ENCODE measurements around the gene EXOC4.

EXOC4 gene

DNA sequence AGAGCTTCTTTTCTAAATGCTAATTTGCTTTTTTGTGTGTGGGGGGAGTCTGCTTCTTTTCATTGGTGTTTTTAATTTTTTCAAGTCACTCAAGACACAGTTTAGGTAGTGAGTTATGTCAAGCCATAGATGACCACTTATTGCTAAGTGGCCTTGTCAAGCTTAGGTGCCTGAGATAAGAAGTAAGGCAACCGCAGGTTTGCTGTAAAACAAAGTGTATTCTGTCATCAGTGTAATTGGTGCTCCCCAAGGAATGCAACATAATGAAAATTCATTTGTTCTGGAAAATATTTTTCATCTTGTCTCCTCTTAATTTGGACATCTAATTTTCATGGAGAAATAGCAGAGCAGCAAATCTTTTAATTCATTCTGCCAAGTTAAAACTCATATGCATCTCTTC, 249.6 kb downstream of the EXOC4 start:
- no peak for DNase-seq

DNA sequence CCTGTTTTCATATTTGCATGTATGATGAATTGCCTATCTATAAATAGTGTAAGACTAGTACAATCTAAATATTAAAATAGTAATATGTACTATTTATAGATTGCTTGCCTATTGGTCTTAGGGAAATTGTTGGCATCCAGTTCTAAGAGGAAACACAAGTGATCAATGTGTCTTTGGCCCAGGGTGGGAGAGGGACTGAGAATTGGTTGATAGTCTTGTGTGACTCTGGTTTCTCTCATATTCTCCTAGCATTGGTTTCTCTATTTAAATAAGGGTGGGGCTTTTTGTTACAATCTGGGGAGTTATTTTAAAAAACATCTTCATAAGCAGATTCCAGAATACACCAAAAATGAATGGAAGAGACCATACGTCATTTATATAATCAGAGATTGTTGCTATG, 250.1 kb downstream of the EXOC4 start:
- DNase-seq, result no peak

GRCh38 chr7:133504825-133505224, 251.9 kb downstream of the EXOC4 start:
- no peak for DNase-seq

DNA sequence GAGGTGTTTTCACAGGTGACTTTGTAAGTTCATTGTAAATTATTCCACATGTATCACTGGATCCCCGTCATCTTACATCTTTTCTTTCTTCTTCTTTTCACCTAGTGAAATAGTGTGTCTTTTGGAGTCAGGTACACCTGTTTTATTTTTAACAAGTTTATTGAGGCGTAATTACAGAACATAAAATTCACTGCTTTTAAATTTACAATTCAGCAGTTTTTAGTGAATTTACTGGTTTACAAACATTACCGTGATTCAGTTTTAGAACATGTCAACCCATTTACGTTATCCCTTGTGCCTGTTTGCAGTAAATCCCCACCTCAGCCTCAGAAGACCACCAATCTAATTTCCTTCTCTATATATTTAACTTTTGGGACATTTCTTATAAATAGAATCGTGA, 256.9 kb downstream of the EXOC4 start:
- DNase-seq, result no peak

DNA sequence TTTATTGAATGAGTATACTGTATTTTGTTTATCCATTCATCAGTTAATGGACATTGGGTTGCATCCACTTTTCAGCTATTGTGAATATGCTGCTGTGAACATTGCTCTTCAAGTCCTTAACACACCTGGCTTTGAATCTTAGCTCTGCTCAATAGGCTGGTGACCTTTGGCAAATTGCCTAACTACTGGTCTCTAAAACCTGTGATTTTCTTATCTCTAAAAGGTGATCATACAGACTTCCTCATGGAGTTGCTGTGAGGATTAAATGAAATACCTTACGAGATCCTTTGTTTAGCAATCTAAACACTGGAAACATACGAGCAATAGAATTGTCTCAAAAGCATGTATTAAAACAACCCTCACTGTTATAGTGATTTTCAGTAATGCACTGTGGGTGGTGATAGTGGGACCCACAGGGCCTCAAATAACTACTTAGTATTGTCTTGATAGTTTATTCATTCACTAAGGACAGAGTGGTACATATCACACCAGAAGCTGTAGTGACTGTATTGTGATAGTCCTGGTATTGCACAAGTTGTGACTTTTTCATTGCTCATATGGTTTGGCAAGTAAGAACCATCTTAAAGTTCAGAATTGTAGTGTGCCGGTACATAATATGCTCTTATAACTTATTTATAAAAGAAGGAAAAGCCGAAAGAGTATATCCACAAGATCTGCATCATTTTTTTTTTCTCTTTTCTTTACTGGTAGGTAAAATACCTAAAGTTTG, 257.6 kb downstream of the EXOC4 start:
- peak; percentile 68 for DNase-seq

- DNase-seq, result no peak
These were observed 258.4 kb downstream of the EXOC4 start for GRCh38 chr7:133511252-133511651.

DNA sequence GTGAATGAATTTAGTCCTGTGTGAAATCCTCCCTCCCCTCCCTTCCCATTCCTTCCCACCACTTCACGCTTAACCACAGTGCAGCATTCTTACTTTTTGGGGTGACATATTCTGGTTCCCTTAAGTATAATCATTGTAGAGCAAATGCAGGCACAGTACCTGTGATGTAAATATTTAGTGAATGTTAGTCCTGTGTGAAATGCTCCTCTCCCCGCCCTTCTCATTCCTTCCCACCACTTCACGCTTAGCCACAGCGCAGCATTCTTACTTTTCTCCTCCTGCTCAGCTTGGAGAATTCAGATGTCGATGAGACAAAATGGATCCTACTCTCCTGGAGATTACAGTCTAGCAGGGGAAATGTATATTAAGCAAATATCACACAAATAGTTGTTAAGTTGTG, 258.8 kb downstream of the EXOC4 start:
- DNase-seq, result no peak

DNA sequence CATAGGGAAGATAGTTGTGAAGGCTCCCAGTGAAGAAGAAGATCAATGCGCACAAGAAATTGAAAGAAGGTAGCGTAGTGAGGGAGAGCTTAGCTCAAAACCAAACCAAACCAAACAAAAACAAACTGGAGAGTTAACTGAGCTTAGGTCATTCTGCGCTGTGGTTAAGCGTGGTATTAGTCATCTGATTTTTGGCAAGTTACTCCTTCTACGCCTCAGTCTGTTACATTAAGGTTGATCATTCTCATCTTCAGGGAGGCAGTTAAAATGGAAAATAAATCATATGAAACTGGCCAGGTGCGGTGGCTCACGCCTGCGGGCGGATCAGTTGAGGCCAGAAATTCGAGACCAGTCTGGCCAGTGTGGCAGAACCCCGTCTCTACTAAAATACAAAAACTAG, 259.7 kb downstream of the EXOC4 start:
- no peak for DNase-seq

DNA sequence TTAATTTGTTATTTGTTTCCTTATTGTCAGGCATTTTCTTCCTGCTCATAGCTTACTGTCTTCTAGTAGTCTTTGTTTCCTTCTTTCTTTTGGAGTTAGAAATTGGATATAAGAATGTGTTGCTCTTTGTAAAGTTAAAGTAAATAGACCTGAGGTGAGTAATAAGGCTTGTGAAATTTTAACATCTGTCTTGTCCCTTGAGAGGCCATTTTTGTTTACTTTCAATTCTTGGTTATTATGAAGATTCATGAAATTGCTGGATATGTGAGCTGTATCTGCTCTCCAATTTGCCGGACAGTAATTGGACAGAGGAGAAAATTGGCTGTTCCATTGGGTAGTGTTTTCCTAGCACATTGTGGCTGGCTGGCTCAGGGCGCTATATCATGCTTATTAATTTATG, 260.7 kb downstream of the EXOC4 start:
- no peak for DNase-seq

DNA sequence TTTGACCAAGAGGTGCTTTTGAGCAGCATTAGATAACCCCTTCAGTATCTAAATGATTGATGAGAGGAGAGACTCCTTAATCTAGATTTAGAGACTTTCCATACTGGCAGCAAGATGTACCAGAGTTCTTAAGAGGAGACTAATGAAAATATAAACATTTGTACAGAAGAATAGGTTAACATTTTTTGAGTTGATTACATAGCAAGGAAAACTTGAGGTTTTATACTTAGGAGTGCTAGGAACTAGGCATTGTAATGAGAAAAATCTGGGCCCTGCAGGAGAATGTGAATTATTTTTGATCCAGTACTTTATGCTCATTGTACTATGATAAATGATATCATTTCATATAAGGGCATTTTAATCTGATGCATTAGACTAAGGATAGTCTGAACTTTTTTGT, 261.7 kb downstream of the EXOC4 start:
- no peak for DNase-seq

GRCh38 chr7:133517766-133518165, 264.9 kb downstream of the EXOC4 start:
- no peak for DNase-seq

- DNase-seq, result no peak
These were observed 265.8 kb downstream of the EXOC4 start for GRCh38 chr7:133518718-133519117.

- DNase-seq, result no peak
These were observed 267.4 kb downstream of the EXOC4 start for GRCh38 chr7:133520248-133520647.

DNA sequence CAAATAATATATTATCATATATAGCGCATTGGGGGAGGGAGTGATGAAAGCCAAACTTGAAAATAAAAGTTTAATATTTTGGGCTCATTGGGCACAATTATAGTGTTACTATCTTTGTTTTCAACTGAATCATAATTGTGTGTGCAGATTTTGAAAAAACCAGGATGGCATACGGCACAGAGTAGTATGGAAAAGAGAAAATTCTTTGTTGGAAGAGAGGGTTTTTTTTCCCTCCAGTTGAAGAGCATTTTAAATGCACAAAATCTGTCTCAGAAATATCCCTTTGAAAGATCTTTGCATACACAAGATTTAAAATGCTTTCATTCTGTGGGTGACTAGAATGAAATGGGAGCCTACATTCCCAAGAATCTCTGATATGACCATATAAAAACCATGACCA, 269.6 kb downstream of the EXOC4 start:
- no peak for DNase-seq

- no peak for DNase-seq
These were observed 275.9 kb downstream of the EXOC4 start for GRCh38 chr7:133528796-133529195.

- peak; percentile 51 for DNase-seq
These were observed 277.0 kb downstream of the EXOC4 start for GRCh38 chr7:133529861-133530260.

DNA sequence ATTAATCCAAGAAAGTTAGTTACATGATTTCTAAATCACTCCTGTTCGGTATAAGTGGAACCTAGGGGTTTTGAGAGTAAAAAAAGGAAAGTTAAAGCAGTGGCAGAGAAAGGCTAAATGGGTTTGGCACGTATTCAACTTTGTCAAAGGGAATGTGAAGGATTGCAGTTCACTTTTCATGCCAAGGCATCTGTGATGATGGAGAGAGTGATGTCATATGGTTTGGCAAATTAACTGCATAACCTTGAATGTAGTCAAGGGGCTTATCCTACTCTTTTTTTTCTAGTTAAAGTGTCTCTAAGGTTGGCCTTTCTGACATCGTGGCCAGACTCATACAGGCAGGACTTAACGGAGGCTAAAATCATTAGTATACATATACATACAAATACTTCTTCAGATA, 277.8 kb downstream of the EXOC4 start:
- DNase-seq, result no peak

DNA sequence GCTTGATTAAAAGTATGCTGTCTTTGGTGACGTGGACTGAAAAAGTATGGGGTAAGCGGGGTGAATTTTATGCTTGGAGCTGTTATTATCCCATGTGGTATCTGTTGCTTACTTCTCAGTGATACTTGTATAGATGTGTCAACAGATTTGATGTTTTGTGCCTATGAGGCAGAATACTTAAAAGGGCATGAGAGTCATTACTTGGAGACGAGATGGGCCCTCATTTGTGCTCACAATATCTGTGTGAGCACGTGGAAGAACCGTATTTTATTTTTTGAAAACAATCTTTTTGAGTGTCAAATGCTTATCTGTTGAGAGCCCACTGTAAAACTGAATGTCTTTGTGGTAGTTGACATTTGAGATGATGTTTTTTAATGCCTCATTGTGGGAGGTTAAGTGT, 281.9 kb downstream of the EXOC4 start:
- DNase-seq, result no peak

DNA sequence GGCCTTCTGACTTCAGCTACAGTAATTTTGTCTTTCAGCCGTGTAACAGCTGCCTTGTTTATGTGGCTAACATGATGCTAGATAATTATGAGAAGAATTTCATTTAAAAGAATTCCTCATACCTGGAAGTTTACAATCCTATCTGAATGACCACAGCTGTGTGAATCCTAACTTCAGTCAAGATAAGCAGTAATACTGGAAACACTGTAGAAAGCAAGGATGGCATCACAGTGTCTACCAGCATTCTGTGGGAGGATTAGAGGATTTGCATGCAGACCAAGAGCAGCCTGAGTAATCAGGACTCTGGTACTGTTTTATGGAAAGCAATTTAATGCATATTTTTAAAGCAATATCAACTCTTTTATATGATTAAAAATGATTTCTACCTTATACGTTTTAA, 282.4 kb downstream of the EXOC4 start:
- DNase-seq, result no peak

DNA sequence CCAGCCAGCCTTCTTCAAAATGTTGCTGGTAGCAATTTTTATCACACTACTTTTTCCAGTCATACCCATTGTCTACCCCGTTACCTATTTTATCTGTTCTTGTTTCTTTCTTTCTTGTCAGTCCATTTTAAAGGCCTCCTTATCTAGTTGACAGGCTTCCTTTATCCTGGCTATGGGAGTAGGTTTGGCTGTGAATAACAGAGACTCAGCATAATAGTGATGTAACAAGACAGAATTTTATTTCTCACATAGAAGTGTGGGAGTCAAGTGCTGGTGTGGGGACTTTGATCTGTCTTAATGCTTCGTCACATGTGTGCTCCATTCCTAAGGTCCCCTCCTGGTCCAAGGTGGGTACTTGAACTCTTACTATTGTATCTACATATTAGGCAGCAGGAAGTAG, 283.6 kb downstream of the EXOC4 start:
- no peak for DNase-seq

- no peak for DNase-seq
These were observed 286.1 kb downstream of the EXOC4 start for GRCh38 chr7:133539016-133539415.

GRCh38 chr7:133540096-133540860, 287.4 kb downstream of the EXOC4 start:
- no peak for DNase-seq

GRCh38 chr7:133542209-133542780, 289.4 kb downstream of the EXOC4 start:
- no peak for DNase-seq

GRCh38 chr7:133543657-133544056, 290.8 kb downstream of the EXOC4 start:
- DNase-seq, result no peak

Measured in NCI-H748 treated with DMSO at 0.1 percent for 48 hours (cell line).